Upper lobe of right lung (tissue), 1 donor: ENCODE results near the gene OSMR. TPM values are rescaled to one million over a fixed set of nuclear protein-coding genes. Genes with fewer than 3 reads are reported as not detected.

Source experiments
- ATAC-seq: fragments of 200-7000 bp; cut with Tn5 transposase; one replicate; pipeline ENCODE4 v1.9.1; 2020; ENCODE audit warnings: mild to moderate bottlenecking, moderate library complexity
- DNase-seq: peaks from one replicate; pipeline ENCODE4 v3.0.0-alpha.2; 2020
- H3K27ac ChIP-seq: fragments of 200-600 bp; one replicate; pipeline ENCODE4 v1.8.0; 2022
- H3K27me3 ChIP-seq: fragments of 200-600 bp; one replicate; pipeline ENCODE4 v1.8.0; 2022; ENCODE audit warnings: mild to moderate bottlenecking
- H3K36me3 ChIP-seq: fragments of 200-600 bp; one replicate; pipeline ENCODE4 v1.8.0; 2022
- H3K4me1 ChIP-seq: fragments of 200-600 bp; one replicate; pipeline ENCODE4 v1.8.0; 2022
- H3K4me3 ChIP-seq: fragments of 200-600 bp; one replicate; pipeline ENCODE4 v1.8.0; 2022; ENCODE audit warnings: mild to moderate bottlenecking
- H3K9me3 ChIP-seq: fragments of 200-600 bp; one replicate; pipeline ENCODE4 v1.8.0; 2022
- CTCF ChIP-seq: fragments of 200-600 bp; IDR thresholded peaks from one replicate; pipeline ENCODE4 v1.8.0; 2022; ENCODE audit warnings: antibody characterized with exemption
- intact Hi-C: fragments of 100-400 bp; cut with DNase I; formaldehyde crosslinking; loops from one replicate; pipeline ENCODE4 v1.11.0; 2022
- total RNA-seq: library from RNA; stranded (reverse); fragmentation: NEBNext Ultra II Directional; extraction: Animal tissue kit (Norgen Biotek cat#: 25700); gene quantifications from one replicate; pipeline ENCODE4 v1.2.1, GENCODE V29; 2021
- donor health status: DM: no; HTN: yes; CAD: no; lungs with severe emphysema.

Gene OSMR
- total RNA-seq, 1 donor from 2014 or later: 85.6 TPM

GRCh38 chr5:38878391-38879077 lies 32.7 kb downstream of the OSMR start:
- no peak for TF ChIP-seq CTCF
- DNase-seq (no peak), ATAC-seq (no peak)
- H3K27ac ChIP-seq: no peak overlapping the region
- no peaks in the 10 kb centered on the region for H3K27me3 ChIP-seq
- H3K36me3 ChIP-seq: peaks cover 64% of the 10 kb centered on the region
- no peak overlapping the region for H3K4me3 ChIP-seq
- H3K4me1 ChIP-seq: peaks cover 4% of the 10 kb centered on the region
- no peaks in the 10 kb centered on the region for H3K9me3 ChIP-seq
- intact Hi-C loops: no loop called here

GRCh38 chr5:38879078-38879460 lies 33.3 kb downstream of the OSMR start:
- intact Hi-C loops: no loop called here
- Histone ChIP-seq H3K36me3 (peaks cover 67% of the 10 kb centered on the region), H3K9me3 (no peaks in the 10 kb centered on the region), H3K27me3 (no peaks in the 10 kb centered on the region), H3K4me3 (no peak overlapping the region), H3K27ac (no peak overlapping the region), H3K4me1 (peaks cover 4% of the 10 kb centered on the region)
- TF ChIP-seq CTCF: no peak
- ATAC-seq: no peak
- no peak for DNase-seq

- Histone ChIP-seq H3K27me3 (no peaks in the 10 kb centered on the region), H3K27ac (no peak overlapping the region), H3K9me3 (no peaks in the 10 kb centered on the region), H3K4me1 (peaks cover 4% of the 10 kb centered on the region), H3K4me3 (no peak overlapping the region), H3K36me3 (peaks cover 70% of the 10 kb centered on the region)
- no peak for TF ChIP-seq CTCF
- intact Hi-C loops: no loop called here
- ATAC-seq: no peak
- DNase-seq: no peak
These were observed 38.0 kb downstream of the OSMR start for GRCh38 chr5:38883842-38884241.

- TF ChIP-seq CTCF: no peak
- Histone ChIP-seq H3K27ac (no peak overlapping the region), H3K27me3 (no peaks in the 10 kb centered on the region), H3K36me3 (peaks cover 66% of the 10 kb centered on the region), H3K4me1 (peaks cover 4% of the 10 kb centered on the region), H3K9me3 (no peaks in the 10 kb centered on the region), H3K4me3 (no peak overlapping the region)
- intact Hi-C loops: no loop called here
- ATAC-seq (peak; percentile 54), DNase-seq (no peak)
These were observed 39.4 kb downstream of the OSMR start for GRCh38 chr5:38885208-38885607.

- H3K36me3 ChIP-seq: peaks cover 44% of the 10 kb centered on the region
- TF ChIP-seq CTCF: no peak
- intact Hi-C loops: no loop called here
- DNase-seq (no peak), ATAC-seq (no peak)
- H3K4me3 ChIP-seq: no peak overlapping the region
- H3K27ac ChIP-seq: no peak overlapping the region
- H3K27me3 ChIP-seq: no peaks in the 10 kb centered on the region
- H3K4me1 ChIP-seq: no peaks in the 10 kb centered on the region
- H3K9me3 ChIP-seq: no peaks in the 10 kb centered on the region
These were observed 42.2 kb downstream of the OSMR start for GRCh38 chr5:38888041-38888440.

GRCh38 chr5:38889424-38889823 lies 43.6 kb downstream of the OSMR start:
- H3K4me3 ChIP-seq: no peak overlapping the region
- TF ChIP-seq CTCF: no peak
- no peaks in the 10 kb centered on the region for H3K9me3 ChIP-seq
- intact Hi-C loops: no loop called here
- H3K4me1 ChIP-seq: no peaks in the 10 kb centered on the region
- DNase-seq (no peak), ATAC-seq (no peak)
- H3K27me3 ChIP-seq: no peaks in the 10 kb centered on the region
- H3K27ac ChIP-seq: no peak overlapping the region
- H3K36me3 ChIP-seq: peaks cover 35% of the 10 kb centered on the region
